ENCODE data around the gene MYO5A.

DNA sequence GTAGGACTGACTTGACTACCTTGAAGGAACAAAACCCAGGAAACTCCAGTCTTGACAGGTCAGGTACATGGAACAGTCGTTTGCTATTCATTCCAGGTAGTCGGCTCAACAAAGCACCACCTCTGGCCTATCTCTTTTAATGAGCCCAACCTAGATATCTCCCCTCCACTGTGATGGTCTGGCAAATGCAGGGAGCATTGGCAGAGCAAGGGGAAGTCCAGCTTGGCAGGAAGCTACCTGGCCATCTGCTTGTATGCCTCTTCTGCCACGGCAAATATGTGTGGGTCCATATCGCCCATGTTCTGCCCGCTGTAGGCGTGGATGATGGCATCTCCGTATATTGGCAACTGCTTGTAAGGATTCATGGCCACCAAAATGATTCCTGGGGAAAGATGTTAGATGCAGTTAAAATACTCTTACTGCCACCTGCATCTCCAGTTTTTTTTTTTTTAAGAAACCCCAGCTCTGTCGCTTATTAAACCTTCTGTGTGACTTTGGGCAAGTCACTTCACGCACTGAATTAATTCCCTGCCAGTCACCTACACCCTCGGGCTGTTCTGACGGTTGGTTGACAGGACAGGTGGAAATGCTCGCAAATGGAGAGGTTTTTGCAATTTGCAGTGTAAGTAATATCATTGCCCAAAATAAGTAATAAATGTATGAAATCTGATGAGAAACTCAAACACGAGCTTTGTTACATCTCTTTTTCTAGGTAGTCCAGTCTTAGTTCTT, 249.9 kb downstream of the MYO5A start:
- TF ChIP-seq ZC3H10 (CRISPR knock-in tag; IDR thresholded peaks at IDR 0.05) (no peak), RARB (CRISPR knock-in tag; IDR thresholded peaks at IDR 0.05) (no peak), PPARA (CRISPR knock-in tag; IDR thresholded peaks at IDR 0.05; ENCODE audit: borderline replicate concordance) (no peak), SNAI2 (CRISPR knock-in tag; IDR thresholded peaks at IDR 0.05) (no peak), TCF4 (CRISPR knock-in tag; IDR thresholded peaks at IDR 0.05; ENCODE audit: borderline replicate concordance) (no peak), ARNTL (CRISPR knock-in tag; IDR thresholded peaks at IDR 0.05; ENCODE audit: borderline replicate concordance, low read depth) (no peak), ZFP3 (CRISPR knock-in tag; IDR thresholded peaks at IDR 0.05) (no peak)
- TF ChIP-seq, protein P1, sequence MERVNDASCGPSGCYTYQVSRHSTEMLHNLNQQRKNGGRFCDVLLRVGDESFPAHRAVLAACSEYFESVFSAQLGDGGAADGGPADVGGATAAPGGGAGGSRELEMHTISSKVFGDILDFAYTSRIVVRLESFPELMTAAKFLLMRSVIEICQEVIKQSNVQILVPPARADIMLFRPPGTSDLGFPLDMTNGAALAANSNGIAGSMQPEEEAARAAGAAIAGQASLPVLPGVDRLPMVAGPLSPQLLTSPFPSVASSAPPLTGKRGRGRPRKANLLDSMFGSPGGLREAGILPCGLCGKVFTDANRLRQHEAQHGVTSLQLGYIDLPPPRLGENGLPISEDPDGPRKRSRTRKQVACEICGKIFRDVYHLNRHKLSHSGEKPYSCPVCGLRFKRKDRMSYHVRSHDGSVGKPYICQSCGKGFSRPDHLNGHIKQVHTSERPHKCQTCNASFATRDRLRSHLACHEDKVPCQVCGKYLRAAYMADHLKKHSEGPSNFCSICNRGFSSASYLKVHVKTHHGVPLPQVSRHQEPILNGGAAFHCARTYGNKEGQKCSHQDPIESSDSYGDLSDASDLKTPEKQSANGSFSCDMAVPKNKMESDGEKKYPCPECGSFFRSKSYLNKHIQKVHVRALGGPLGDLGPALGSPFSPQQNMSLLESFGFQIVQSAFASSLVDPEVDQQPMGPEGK (CRISPR knock-in tag; IDR thresholded peaks at IDR 0.05; ENCODE audit: borderline replicate concordance), result no peak
